Astrocyte (in vitro differentiated cells and primary cell): Measurements from ENCODE around the gene KCP. TPM values are rescaled to one million over a fixed set of nuclear protein-coding genes. Genes with fewer than 3 reads are reported as not detected.
A peak's percentile ranks its signal among the peaks of the same experiment; 100 is the strongest.

Source experiments
- DNase-seq: peaks from one replicate; pipeline ENCODE4 v3.0.0-alpha.2; 2010; ENCODE audit warnings: low read depth
- FAIRE-seq: peaks from 2 replicates; lab custom pipeline; 2011; peaks lifted over from hg19 to GRCh38; lab: Jason Lieb, UNC
- H2AFZ ChIP-seq: 2 replicates; pipeline ENCODE4 v1.6.0; 2012; ENCODE audit warnings: low read depth, low read length, inconsistent platforms
- H3K27ac ChIP-seq: 2 replicates; pipeline ENCODE4 v1.5.1; 2011; ENCODE audit warnings: low read depth, low read length, inconsistent platforms
- H3K27me3 ChIP-seq: 2 replicates; pipeline ENCODE4 v1.6.0; 2011; ENCODE audit warnings: low read length, inconsistent platforms; ENCODE audit not compliant: insufficient read depth
- H3K36me3 ChIP-seq: 2 replicates; pipeline ENCODE4 v1.5.1; 2011; ENCODE audit warnings: low read length, inconsistent platforms; ENCODE audit not compliant: insufficient read depth
- H3K4me1 ChIP-seq: 2 replicates; pipeline ENCODE4 v1.5.1; 2011; ENCODE audit warnings: low read length, inconsistent platforms; ENCODE audit not compliant: insufficient read depth
- H3K4me2 ChIP-seq: 2 replicates; pipeline ENCODE4 v1.6.0; 2012; ENCODE audit warnings: low read length, inconsistent platforms
- H3K4me3 ChIP-seq: 2 replicates; pipeline ENCODE4 v1.5.1; 2011; ENCODE audit warnings: low read depth, mild to moderate bottlenecking, low read length, inconsistent platforms; ENCODE audit not compliant: insufficient read depth
- H3K79me2 ChIP-seq: 2 replicates; pipeline ENCODE4 v1.6.0; 2012; ENCODE audit warnings: mild to moderate bottlenecking, low read length, inconsistent platforms; ENCODE audit not compliant: insufficient read depth
- H3K9ac ChIP-seq: 2 replicates; pipeline ENCODE4 v1.6.0; 2012; ENCODE audit warnings: mild to moderate bottlenecking, low read length, inconsistent platforms
- H3K9me3 ChIP-seq: 2 replicates; pipeline ENCODE4 v1.5.1; 2012; ENCODE audit warnings: low read depth, mild to moderate bottlenecking, low read length, inconsistent platforms; ENCODE audit not compliant: insufficient read depth
- H4K20me1 ChIP-seq: 2 replicates; pipeline ENCODE4 v1.6.0; 2012; ENCODE audit warnings: low read length, inconsistent platforms; ENCODE audit not compliant: insufficient read depth
- H3K27ac Mint-ChIP-seq: one replicate; pipeline ENCODE4 v1.8.0; 2021; ENCODE audit warnings: mild to moderate bottlenecking, mixed read lengths; ENCODE audit not compliant: unreplicated experiment
- H3K27me3 Mint-ChIP-seq: one replicate; pipeline ENCODE4 v1.8.0; 2021; ENCODE audit warnings: low read depth, mixed read lengths; ENCODE audit not compliant: unreplicated experiment
- H3K36me3 Mint-ChIP-seq: one replicate; pipeline ENCODE4 v1.8.0; 2021; ENCODE audit warnings: low read depth, mixed read lengths; ENCODE audit not compliant: unreplicated experiment
- H3K4me1 Mint-ChIP-seq: one replicate; pipeline ENCODE4 v1.8.0; 2021; ENCODE audit warnings: low read depth, mixed read lengths; ENCODE audit not compliant: unreplicated experiment
- H3K4me3 Mint-ChIP-seq: one replicate; pipeline ENCODE4 v1.8.0; 2021; ENCODE audit warnings: mild to moderate bottlenecking, moderate library complexity, mixed read lengths; ENCODE audit not compliant: unreplicated experiment
- H3K9me3 Mint-ChIP-seq: one replicate; pipeline ENCODE4 v1.8.0; 2021; ENCODE audit warnings: mild to moderate bottlenecking, mixed read lengths; ENCODE audit not compliant: unreplicated experiment
- EZH2 ChIP-seq: IDR thresholded peaks from 2 replicates; pipeline ENCODE4 v1.6.1; 2012; ENCODE audit warnings: mild to moderate bottlenecking, low read length, inconsistent platforms; ENCODE audit not compliant: insufficient read depth
- total RNA-seq: library from RNA; stranded (reverse); gene quantifications from 2 replicates; pipeline ENCODE4 v1.2.1, GENCODE V29; 2021
- TF ChIP-seq, protein P1 (sequence below): IDR thresholded peaks from 2 replicates; pipeline ENCODE4 v1.5.1; 2011; ENCODE audit warnings: low read depth, mild to moderate bottlenecking, inconsistent platforms, low read length, moderate library complexity; ENCODE audit not compliant: insufficient read depth

The KCP gene
- total RNA-seq, 1 donor from 2014 or later: 0.20 TPM

DNA sequence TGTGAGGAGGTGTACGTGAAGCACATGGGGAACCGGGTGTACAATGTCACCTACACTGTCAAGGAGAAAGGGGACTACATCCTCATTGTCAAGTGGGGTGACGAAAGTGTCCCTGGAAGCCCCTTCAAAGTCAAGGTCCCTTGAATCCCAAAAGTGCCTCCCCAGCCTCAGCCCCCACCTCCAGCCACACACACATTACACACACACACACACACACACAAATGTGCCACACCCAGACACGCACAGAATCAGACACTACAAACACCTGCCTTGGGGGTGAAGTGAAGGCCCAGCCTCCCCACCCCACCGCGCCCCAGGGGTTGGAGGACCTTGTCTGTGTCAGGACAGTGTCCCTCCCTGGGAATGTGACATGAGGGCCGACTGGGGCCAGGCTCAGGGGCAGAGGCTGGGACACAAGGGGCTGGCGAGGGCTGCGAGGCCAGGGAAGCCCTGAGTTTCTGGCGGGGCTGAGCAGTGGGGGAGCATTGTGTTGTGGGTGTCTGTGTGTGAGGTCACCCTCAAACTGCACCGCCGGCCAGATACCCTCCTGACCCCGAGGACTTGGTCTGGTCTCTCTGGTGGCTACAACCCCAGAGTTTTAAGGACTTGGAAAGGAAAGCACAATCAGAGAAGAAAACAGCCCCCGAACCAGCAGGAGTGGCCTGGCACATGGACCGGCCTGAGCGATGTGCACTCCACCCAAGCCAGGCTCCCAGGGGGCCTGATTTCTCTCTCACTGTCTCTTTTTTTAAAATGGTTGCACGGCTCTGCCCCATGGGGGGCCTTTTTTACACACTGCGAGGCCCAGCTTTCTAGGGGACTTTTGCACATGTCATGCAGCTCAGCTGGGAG lies 51.9 kb downstream of the KCP start:
- no peak for FAIRE-seq
- no peak overlapping the region for H3K4me3 Mint-ChIP-seq
- no peaks in the 10 kb centered on the region for H3K27me3 Mint-ChIP-seq

DNA sequence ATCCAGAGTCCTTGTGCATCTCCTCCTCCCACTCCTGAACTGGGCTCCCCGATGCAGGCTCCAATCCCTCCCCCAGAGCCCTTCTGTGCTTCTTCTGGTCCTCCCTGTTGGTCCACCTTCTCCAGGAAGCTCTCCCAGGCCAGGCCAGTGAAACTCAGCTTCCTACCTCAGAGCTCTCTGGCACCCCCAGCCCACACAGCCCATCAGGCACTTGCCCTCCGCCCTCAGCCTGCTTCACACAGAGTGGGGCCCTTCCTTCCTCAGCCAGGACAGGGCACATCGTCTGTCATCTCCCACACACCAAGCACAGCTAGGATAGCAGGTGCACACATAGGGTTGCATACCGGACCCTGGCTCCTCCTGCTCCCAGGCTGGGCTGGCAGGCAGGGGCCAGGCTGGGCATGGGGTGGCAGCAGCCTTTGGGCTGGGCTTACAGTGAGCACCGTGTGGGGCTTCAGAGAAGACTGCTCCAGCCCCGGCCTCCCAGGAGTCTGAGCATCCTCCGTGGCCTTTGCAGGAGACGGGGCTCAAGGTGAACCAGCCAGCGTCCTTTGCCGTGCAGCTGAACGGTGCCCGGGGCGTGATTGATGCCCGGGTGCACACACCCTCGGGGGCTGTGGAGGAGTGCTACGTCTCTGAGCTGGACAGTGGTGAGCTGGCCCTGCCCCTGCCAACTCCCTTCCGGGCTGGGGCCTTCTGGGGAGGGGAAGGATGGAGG lies 54.3 kb downstream of the KCP start:
- H3K27me3 ChIP-seq: no peaks in the 10 kb centered on the region

More for the DNA sequence above, 51.9 kb downstream of the KCP start:
- peaks cover 5% of the 10 kb centered on the region for H3K4me1 ChIP-seq
- H3K27me3 ChIP-seq: no peaks in the 10 kb centered on the region
- peaks cover 9% of the 10 kb centered on the region for H3K79me2 ChIP-seq
- no peak overlapping the region for H2AFZ ChIP-seq
- no peak overlapping the region for H3K4me3 ChIP-seq
- DNase-seq: no peak
- peaks cover 21% of the 10 kb centered on the region for H3K36me3 ChIP-seq
- H3K9ac ChIP-seq: no peak overlapping the region
- H3K36me3 Mint-ChIP-seq: peaks cover 10% of the 10 kb centered on the region
- H3K9me3 Mint-ChIP-seq: no peaks in the 10 kb centered on the region
- H3K4me2 ChIP-seq: no peak overlapping the region
- peaks cover 12% of the 10 kb centered on the region for H3K4me1 Mint-ChIP-seq
- H3K27ac ChIP-seq: no peak overlapping the region
- H3K27ac Mint-ChIP-seq: peak overlapping the region; percentile 8
- no peak for TF ChIP-seq EZH2
- TF ChIP-seq, protein P1, sequence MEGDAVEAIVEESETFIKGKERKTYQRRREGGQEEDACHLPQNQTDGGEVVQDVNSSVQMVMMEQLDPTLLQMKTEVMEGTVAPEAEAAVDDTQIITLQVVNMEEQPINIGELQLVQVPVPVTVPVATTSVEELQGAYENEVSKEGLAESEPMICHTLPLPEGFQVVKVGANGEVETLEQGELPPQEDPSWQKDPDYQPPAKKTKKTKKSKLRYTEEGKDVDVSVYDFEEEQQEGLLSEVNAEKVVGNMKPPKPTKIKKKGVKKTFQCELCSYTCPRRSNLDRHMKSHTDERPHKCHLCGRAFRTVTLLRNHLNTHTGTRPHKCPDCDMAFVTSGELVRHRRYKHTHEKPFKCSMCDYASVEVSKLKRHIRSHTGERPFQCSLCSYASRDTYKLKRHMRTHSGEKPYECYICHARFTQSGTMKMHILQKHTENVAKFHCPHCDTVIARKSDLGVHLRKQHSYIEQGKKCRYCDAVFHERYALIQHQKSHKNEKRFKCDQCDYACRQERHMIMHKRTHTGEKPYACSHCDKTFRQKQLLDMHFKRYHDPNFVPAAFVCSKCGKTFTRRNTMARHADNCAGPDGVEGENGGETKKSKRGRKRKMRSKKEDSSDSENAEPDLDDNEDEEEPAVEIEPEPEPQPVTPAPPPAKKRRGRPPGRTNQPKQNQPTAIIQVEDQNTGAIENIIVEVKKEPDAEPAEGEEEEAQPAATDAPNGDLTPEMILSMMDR: no peak
- H4K20me1 ChIP-seq: peaks cover 55% of the 10 kb centered on the region
- H3K9me3 ChIP-seq: no peaks in the 10 kb centered on the region

More for the DNA sequence above, 54.3 kb downstream of the KCP start:
- Histone ChIP-seq H3K9me3 (no peaks in the 10 kb centered on the region), H3K27ac (no peak overlapping the region), H3K79me2 (peaks cover 4% of the 10 kb centered on the region), H3K4me1 (no peaks in the 10 kb centered on the region), H3K4me3 (no peak overlapping the region), H3K9ac (no peak overlapping the region), H2AFZ (no peak overlapping the region), H4K20me1 (peaks cover 71% of the 10 kb centered on the region), H3K36me3 (peaks cover 40% of the 10 kb centered on the region), H3K4me2 (no peak overlapping the region)
- no peak for FAIRE-seq
- Mint-ChIP-seq H3K4me1 (peaks cover 7% of the 10 kb centered on the region), H3K27me3 (no peaks in the 10 kb centered on the region), H3K27ac (peak overlapping the region; percentile 18), H3K4me3 (no peak overlapping the region), H3K36me3 (peaks cover 19% of the 10 kb centered on the region), H3K9me3 (no peaks in the 10 kb centered on the region)
- no peak for TF ChIP-seq EZH2
- TF ChIP-seq, protein P1: no peak
- no peak for DNase-seq
